Upper lobe of right lung (tissue), 1 donor: Measurements from ENCODE around the gene NT5DC4. TPM values are rescaled to one million over a fixed set of nuclear protein-coding genes. Genes with fewer than 3 reads are reported as not detected.

Experiments used
- ATAC-seq: fragments of 200-7000 bp; cut with Tn5 transposase; one replicate; pipeline ENCODE4 v1.9.1; 2020; ENCODE audit warnings: mild to moderate bottlenecking, moderate library complexity
- DNase-seq: peaks from one replicate; pipeline ENCODE4 v3.0.0-alpha.2; 2020
- H3K27ac ChIP-seq: fragments of 200-600 bp; one replicate; pipeline ENCODE4 v1.8.0; 2022
- H3K27me3 ChIP-seq: fragments of 200-600 bp; one replicate; pipeline ENCODE4 v1.8.0; 2022; ENCODE audit warnings: mild to moderate bottlenecking
- H3K36me3 ChIP-seq: fragments of 200-600 bp; one replicate; pipeline ENCODE4 v1.8.0; 2022
- H3K4me1 ChIP-seq: fragments of 200-600 bp; one replicate; pipeline ENCODE4 v1.8.0; 2022
- H3K4me3 ChIP-seq: fragments of 200-600 bp; one replicate; pipeline ENCODE4 v1.8.0; 2022; ENCODE audit warnings: mild to moderate bottlenecking
- H3K9me3 ChIP-seq: fragments of 200-600 bp; one replicate; pipeline ENCODE4 v1.8.0; 2022
- intact Hi-C: fragments of 100-400 bp; cut with DNase I; formaldehyde crosslinking; loops from one replicate; pipeline ENCODE4 v1.11.0; 2022
- total RNA-seq: library from RNA; stranded (reverse); fragmentation: NEBNext Ultra II Directional; extraction: Animal tissue kit (Norgen Biotek cat#: 25700); gene quantifications from one replicate; pipeline ENCODE4 v1.2.1, GENCODE V29; 2021
- TF ChIP-seq, protein P1 (sequence below): fragments of 200-600 bp; IDR thresholded peaks from one replicate; pipeline ENCODE4 v1.8.0; 2022; ENCODE audit warnings: antibody characterized with exemption
- donor health status: DM: no; HTN: yes; CAD: no; lungs with severe emphysema.

NT5DC4 gene
- total RNA-seq, 1 donor from 2014 or later = not detected

DNA sequence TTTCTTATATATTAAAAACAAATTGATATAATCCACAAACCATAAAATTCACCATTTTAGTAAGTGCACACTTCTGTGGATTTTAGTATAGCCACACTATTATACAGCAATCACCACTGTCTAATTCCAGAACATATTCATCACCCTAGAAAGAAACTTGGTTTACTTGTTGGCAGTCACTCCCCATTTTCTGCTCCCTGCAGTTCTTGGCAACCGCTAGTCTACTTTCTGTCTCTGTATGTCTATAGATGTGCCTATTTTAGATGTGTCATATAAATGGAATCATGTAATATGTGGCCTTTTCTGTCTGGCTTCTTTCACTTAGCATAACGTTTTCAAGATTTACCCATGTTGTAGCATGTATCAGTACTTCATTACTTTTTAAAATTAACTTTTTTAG, 37.9 kb downstream of the NT5DC4 start:
- ATAC-seq = no peak
- no peaks in the 10 kb centered on the region for H3K9me3 ChIP-seq
- H3K27me3 ChIP-seq = no peaks in the 10 kb centered on the region
- TF ChIP-seq, protein P1, sequence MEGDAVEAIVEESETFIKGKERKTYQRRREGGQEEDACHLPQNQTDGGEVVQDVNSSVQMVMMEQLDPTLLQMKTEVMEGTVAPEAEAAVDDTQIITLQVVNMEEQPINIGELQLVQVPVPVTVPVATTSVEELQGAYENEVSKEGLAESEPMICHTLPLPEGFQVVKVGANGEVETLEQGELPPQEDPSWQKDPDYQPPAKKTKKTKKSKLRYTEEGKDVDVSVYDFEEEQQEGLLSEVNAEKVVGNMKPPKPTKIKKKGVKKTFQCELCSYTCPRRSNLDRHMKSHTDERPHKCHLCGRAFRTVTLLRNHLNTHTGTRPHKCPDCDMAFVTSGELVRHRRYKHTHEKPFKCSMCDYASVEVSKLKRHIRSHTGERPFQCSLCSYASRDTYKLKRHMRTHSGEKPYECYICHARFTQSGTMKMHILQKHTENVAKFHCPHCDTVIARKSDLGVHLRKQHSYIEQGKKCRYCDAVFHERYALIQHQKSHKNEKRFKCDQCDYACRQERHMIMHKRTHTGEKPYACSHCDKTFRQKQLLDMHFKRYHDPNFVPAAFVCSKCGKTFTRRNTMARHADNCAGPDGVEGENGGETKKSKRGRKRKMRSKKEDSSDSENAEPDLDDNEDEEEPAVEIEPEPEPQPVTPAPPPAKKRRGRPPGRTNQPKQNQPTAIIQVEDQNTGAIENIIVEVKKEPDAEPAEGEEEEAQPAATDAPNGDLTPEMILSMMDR = no peak
- DNase-seq = no peak
- no peak overlapping the region for H3K27ac ChIP-seq
- H3K4me1 ChIP-seq = no peaks in the 10 kb centered on the region
- H3K36me3 ChIP-seq = no peaks in the 10 kb centered on the region
- intact Hi-C loops = no loop called here
- no peak overlapping the region for H3K4me3 ChIP-seq

DNA sequence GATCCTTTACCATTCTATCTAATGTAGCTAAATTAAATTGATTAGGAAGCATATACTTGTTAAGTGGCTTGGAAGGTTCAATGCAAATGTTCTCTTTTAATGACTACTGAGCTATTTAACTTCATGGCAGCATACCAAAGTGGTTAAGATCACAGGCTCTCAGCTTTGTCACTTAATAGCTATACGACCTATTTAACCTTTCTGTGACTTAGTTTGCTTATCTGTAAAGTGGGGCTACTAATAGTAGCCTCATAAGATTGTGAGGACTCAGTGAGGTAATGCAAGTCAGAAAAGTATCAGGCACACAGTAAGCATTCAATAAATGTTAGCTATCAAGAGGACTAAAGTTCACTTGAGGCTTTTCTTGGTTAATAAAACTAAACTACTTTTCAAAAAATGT, 39.3 kb downstream of the NT5DC4 start:
- no peak for ATAC-seq
- H3K9me3 ChIP-seq = no peaks in the 10 kb centered on the region

DNA sequence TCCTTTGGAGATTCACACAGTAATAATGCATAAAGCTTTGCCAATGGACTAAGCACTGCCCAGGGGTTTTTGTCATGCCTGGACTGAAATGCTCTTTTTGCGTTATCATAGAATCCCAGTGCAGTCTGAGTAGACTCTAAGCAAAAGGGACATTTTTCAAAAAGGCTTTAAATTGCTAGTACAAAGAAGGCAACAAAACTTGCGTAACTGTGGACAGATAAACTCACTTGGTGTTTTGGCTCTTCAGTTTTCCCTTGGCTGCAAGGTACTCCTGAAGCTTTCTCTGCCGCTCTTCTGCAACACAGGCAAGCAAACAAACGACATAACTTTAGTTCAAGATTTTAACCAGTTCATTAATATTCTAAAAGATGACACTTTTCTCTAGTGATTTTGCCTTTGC, 41.5 kb downstream of the NT5DC4 start:
- Histone ChIP-seq H3K4me3 (no peak overlapping the region), H3K27me3 (no peaks in the 10 kb centered on the region), H3K27ac (no peak overlapping the region), H3K4me1 (peaks cover 5% of the 10 kb centered on the region), H3K36me3 (no peaks in the 10 kb centered on the region), H3K9me3 (no peaks in the 10 kb centered on the region)
- TF ChIP-seq, protein P1 = no peak
- intact Hi-C loops = no loop called here
- DNase-seq (no peak), ATAC-seq (no peak)

More for the DNA sequence above, 39.3 kb downstream of the NT5DC4 start:
- Histone ChIP-seq H3K4me3 (no peak overlapping the region), H3K4me1 (peaks cover 5% of the 10 kb centered on the region), H3K36me3 (no peaks in the 10 kb centered on the region), H3K27me3 (no peaks in the 10 kb centered on the region), H3K27ac (no peak overlapping the region)
- TF ChIP-seq, protein P1 = no peak
- intact Hi-C loops = no loop called here
- no peak for DNase-seq

DNA sequence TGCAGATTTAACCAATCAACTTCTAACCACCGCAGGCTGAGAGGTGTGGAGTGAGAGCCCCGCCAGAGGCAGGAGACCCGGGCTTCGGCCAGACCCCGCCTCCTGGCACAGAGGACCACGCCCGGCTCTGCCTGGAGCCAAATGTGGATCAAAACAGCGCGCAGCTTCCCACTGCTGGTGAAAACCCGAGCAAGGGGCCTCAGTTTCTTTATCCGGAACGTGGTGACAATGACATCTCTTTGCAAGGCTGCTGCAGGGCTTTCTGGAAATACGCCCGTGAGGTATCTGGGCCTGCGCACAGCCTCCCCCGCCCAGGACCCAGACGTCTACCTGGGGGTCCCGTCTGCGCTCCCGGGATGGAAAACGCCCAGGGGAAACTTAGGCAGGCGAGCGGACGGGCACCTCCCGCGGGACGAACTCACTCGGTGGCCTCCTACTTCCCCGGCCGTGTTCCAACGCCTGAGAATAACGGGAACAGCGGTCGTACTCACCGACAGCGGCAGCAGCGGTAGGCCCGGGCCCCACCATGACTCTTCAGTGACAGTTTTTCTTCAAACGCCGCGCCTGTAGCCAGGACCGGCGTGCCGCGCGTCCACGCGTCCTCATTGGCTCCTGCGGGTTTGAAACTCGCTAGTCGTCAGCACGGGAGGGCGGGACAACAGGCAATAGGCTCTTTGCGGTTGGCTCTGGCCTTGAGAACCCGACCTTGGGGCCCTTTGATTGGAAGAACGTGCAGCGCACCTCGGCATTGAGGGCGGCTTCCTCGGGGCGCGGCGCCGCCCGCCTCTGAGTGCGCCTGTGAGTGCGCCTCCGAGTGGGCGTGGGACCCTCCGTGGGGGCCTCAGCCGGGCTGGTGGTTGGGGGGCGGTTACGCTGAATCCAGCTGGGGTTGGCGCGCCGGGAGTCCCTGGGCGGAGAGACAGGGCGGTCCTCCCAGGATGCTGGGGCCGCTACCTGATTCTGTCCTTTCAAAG, 43.5 kb downstream of the NT5DC4 start, which contains the start of gene CKAP2L:
TSS of gene CKAP2L (minus strand) at position 539 of the 974 bp plus-strand sequence. CDS start at position 528, 11 bp downstream.
- TF ChIP-seq, protein P1 = no peak
- H3K27ac ChIP-seq = no peak within 1 kb of the TSS
- peak; percentile 100 for ATAC-seq

DNA sequence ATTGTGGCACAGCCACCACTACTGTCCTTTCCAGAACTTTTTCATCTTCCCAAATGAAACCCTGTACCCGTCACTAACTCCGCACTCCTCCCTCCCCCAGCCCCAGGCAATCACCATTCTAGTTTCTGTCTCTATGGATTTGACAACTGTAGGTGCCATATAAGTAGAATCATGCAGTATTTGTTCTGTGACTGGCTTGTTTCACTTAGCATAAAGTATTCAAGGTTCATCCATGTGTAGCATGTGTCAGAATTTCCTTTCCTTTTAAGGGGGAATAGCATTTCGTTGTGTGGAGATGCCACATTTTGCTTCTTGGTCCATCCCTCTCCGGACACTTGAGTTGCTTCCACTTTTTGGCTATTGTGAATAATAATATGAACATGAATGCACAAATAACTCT, 44.4 kb downstream of the NT5DC4 start:
- no peak for ATAC-seq
- Histone ChIP-seq H3K4me1 (peaks cover 10% of the 10 kb centered on the region), H3K36me3 (no peaks in the 10 kb centered on the region), H3K27me3 (no peaks in the 10 kb centered on the region), H3K27ac (no peak overlapping the region), H3K9me3 (no peaks in the 10 kb centered on the region), H3K4me3 (peak overlapping the region; percentile 78)
- intact Hi-C loops = no loop called here
- TF ChIP-seq, protein P1 = no peak
- DNase-seq = no peak

More for the DNA sequence above, 43.5 kb downstream of the NT5DC4 start, which contains the start of gene CKAP2L:
- Histone ChIP-seq H3K4me1 (peaks cover 10% of the 10 kb centered on the region), H3K9me3 (no peaks in the 10 kb centered on the region), H3K27me3 (no peaks in the 10 kb centered on the region), H3K4me3 (peak within 1 kb of the TSS; percentile 78), H3K36me3 (no peaks in the 10 kb centered on the region)
- intact Hi-C loops = no loop called here
- DNase-seq = peak; percentile 97
